Upper lobe of right lung (tissue), 1 donor: Measurements from ENCODE around the gene SORBS1. TPM values are rescaled to one million over a fixed set of nuclear protein-coding genes. Genes with fewer than 3 reads are reported as not detected.

Experiments used
- ATAC-seq: fragments of 200-7000 bp; cut with Tn5 transposase; one replicate; pipeline ENCODE4 v1.9.1; 2020; ENCODE audit warnings: mild to moderate bottlenecking, moderate library complexity
- DNase-seq: peaks from one replicate; pipeline ENCODE4 v3.0.0-alpha.2; 2020
- H3K27ac ChIP-seq: fragments of 200-600 bp; one replicate; pipeline ENCODE4 v1.8.0; 2022
- H3K27me3 ChIP-seq: fragments of 200-600 bp; one replicate; pipeline ENCODE4 v1.8.0; 2022; ENCODE audit warnings: mild to moderate bottlenecking
- H3K36me3 ChIP-seq: fragments of 200-600 bp; one replicate; pipeline ENCODE4 v1.8.0; 2022
- H3K4me1 ChIP-seq: fragments of 200-600 bp; one replicate; pipeline ENCODE4 v1.8.0; 2022
- H3K4me3 ChIP-seq: fragments of 200-600 bp; one replicate; pipeline ENCODE4 v1.8.0; 2022; ENCODE audit warnings: mild to moderate bottlenecking
- H3K9me3 ChIP-seq: fragments of 200-600 bp; one replicate; pipeline ENCODE4 v1.8.0; 2022
- CTCF ChIP-seq: fragments of 200-600 bp; IDR thresholded peaks from one replicate; pipeline ENCODE4 v1.8.0; 2022; ENCODE audit warnings: antibody characterized with exemption
- intact Hi-C: fragments of 100-400 bp; cut with DNase I; formaldehyde crosslinking; loops from one replicate; pipeline ENCODE4 v1.11.0; 2022
- long read RNA-seq: library from polyadenylated mRNA; unstranded; transcript quantifications from one replicate; pipeline ENCODE4 v2.0.0, GENCODE V29; 2021
- total RNA-seq: library from RNA; stranded (reverse); fragmentation: NEBNext Ultra II Directional; extraction: Animal tissue kit (Norgen Biotek cat#: 25700); gene quantifications from one replicate; pipeline ENCODE4 v1.2.1, GENCODE V29; 2021
- donor health status: DM: no; HTN: yes; CAD: no; lungs with severe emphysema.

The SORBS1 gene
- total RNA-seq = 50.7 TPM
- long read RNA-seq, full-length matches to known transcripts = 1 of 19 reads
- long read RNA-seq, partial matches to known transcripts = 2 of 19 reads
- long read RNA-seq, other reads (novel, unspliced or antisense) = 16 of 19 reads

- peaks cover 3% of the 10 kb centered on the region for H3K4me1 ChIP-seq
- H3K27me3 ChIP-seq = no peaks in the 10 kb centered on the region
- peak within 1 kb of the TSS; percentile 86 for H3K4me3 ChIP-seq
- intact Hi-C loops = no loop called here
- no peaks in the 10 kb centered on the region for H3K9me3 ChIP-seq
- no peaks in the 10 kb centered on the region for H3K36me3 ChIP-seq
- TF ChIP-seq CTCF = no peak
- DNase-seq (peak; percentile 97), ATAC-seq (peak; percentile 99)
- peak within 1 kb of the TSS; percentile 78 for H3K27ac ChIP-seq
Observed at GRCh38 chr10:95561177-95561863, at the start of gene SORBS1. Gene SORBS1 (minus strand): TSS chr10:95561371. CDS start chr10:95441135, 120,236 bp downstream.

- intact Hi-C loops = no loop called here
- no peaks in the 10 kb centered on the region for H3K27me3 ChIP-seq
- no peak for ATAC-seq
- TF ChIP-seq CTCF = no peak
- no peak overlapping the region for H3K4me3 ChIP-seq
- no peak for DNase-seq
- H3K27ac ChIP-seq = no peak overlapping the region
- no peaks in the 10 kb centered on the region for H3K4me1 ChIP-seq
- peaks cover 89% of the 10 kb centered on the region for H3K36me3 ChIP-seq
- H3K9me3 ChIP-seq = no peaks in the 10 kb centered on the region
Observed at GRCh38 chr10:95610727-95611126, 49.6 kb upstream of the SORBS1 start.

GRCh38 chr10:95606922-95607321 lies 45.8 kb upstream of the SORBS1 start:
- no peak for DNase-seq
- no peak for TF ChIP-seq CTCF
- no peaks in the 10 kb centered on the region for H3K9me3 ChIP-seq
- H3K27me3 ChIP-seq = no peaks in the 10 kb centered on the region
- no peaks in the 10 kb centered on the region for H3K4me1 ChIP-seq
- ATAC-seq = no peak
- no peak overlapping the region for H3K27ac ChIP-seq
- intact Hi-C loops = loop anchor here (10.0 kb wide), 1 partner anchor 362 kb away; no protein-coding TSS in a partner anchor
- no peak overlapping the region for H3K4me3 ChIP-seq
- peaks cover 52% of the 10 kb centered on the region for H3K36me3 ChIP-seq

- Histone ChIP-seq H3K27me3 (no peaks in the 10 kb centered on the region), H3K4me3 (no peak overlapping the region), H3K4me1 (peaks cover 3% of the 10 kb centered on the region), H3K36me3 (peaks cover 34% of the 10 kb centered on the region), H3K27ac (no peak overlapping the region), H3K9me3 (no peaks in the 10 kb centered on the region)
- no peak for DNase-seq
- intact Hi-C loops = loop anchor here (10.0 kb wide), 1 partner anchor 360 kb away; no protein-coding TSS in a partner anchor
- ATAC-seq = no peak
- no peak for TF ChIP-seq CTCF
Observed at GRCh38 chr10:95605163-95605562, 44.0 kb upstream of the SORBS1 start.

GRCh38 chr10:95604630-95605029 lies 43.5 kb upstream of the SORBS1 start:
- no peak for TF ChIP-seq CTCF
- H3K36me3 ChIP-seq = peaks cover 29% of the 10 kb centered on the region
- ATAC-seq (no peak), DNase-seq (no peak)
- H3K4me3 ChIP-seq = no peak overlapping the region
- H3K27ac ChIP-seq = no peak overlapping the region
- H3K4me1 ChIP-seq = peaks cover 3% of the 10 kb centered on the region
- H3K9me3 ChIP-seq = no peaks in the 10 kb centered on the region
- intact Hi-C loops = loop anchor here (5.0 to 10.0 kb wide), 2 partner anchors 227 to 360 kb away; no protein-coding TSS in a partner anchor
- no peaks in the 10 kb centered on the region for H3K27me3 ChIP-seq
